NCI-H748 (cell line): Measurements from ENCODE around the gene CDHR3.

Source experiments
- DNase-seq: peaks from one replicate; lab custom pipeline; 2025; ENCODE audit not compliant: unreplicated experiment; lab: John Stamatoyannopoulos, UW

The CDHR3 gene

GRCh38 chr7:106023369-106024322 lies 60.6 kb downstream of the CDHR3 start:
- no peak for DNase-seq

- no peak for DNase-seq
Observed at GRCh38 chr7:106026101-106026500, 63.0 kb downstream of the CDHR3 start.

DNA sequence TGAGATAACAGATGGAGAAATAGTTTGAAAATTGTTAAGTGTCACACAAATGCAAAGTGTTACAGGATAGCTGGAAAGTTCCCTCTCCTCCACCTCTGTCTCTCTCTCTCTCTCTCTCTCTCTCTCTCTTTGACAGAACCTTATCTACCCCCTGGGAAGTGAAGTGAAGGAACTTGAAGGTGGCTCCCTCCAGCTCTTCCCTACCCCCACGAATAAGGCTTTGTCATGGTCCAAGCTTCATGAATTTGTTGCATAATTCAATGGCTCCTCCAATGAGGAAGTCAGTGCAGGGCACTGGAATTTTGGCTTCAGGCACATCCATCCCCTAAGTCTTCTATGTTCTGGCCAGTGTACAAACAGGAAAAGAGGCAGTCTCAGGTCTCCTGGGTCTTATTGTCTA lies 66.4 kb downstream of the CDHR3 start:
- no peak for DNase-seq

GRCh38 chr7:106029941-106030340 lies 66.9 kb downstream of the CDHR3 start:
- DNase-seq, result peak; percentile 18

- peak; percentile 63 for DNase-seq
Observed at GRCh38 chr7:106031300-106032035, 68.4 kb downstream of the CDHR3 start.

DNA sequence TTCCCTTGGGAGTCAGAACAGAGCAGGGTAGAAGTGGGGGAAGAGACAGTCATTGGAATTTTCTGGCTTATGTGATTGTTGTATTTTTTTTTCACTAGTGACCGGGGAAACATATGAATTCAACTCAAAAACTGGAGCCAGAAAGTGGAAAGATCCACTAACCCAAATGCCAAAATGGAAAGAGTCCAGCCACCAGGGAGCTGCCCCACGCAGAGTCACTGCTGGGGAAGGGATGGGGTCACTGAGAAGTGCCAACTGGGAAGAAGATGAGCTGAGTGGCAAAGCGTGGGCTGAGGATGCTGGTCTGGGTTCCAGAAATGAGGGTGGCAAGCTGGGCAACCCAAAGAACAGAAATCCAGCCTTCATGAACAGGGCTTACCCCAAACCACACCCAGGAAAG lies 69.2 kb downstream of the CDHR3 start:
- no peak for DNase-seq

DNA sequence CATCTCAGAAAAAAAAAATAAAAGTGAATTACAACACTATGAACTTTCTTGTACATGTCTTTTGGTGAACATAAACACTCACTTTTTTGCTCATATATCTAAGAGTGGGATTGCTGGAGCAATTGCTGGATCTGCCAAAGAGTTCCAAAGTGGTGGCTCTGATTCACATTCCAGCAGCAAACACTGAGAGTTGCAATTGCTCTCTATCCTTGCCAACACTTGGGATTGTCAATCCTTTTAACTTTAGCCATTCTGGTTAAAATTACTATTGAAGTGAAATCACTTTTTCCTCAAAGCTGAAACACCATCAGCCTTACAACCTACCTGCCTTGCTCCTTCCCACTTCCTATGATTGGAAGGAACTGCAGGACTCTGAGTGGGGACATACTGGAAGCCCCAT lies 70.7 kb downstream of the CDHR3 start:
- no peak for DNase-seq

- no peak for DNase-seq
Observed at GRCh38 chr7:106034383-106034782, 71.3 kb downstream of the CDHR3 start.

DNA sequence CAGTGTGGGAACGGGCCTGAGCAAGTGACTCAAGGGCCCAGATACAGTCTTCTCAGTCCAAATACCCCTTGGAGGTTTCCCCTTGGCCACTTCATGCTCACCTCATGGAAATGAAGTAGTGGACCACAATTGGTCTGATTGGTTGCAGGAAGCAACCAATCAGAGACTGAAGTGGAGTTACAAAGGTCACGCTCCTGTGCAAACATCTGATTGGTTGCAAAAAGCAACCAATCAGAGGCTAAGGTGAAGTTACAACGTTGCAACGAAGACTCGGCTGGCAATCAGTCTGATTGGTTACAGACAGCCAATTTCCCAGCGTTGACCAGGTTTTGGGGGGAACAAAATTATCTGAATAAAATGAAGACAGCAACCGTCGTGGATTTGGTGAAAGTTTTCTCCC lies 72.5 kb downstream of the CDHR3 start:
- DNase-seq, result no peak

DNA sequence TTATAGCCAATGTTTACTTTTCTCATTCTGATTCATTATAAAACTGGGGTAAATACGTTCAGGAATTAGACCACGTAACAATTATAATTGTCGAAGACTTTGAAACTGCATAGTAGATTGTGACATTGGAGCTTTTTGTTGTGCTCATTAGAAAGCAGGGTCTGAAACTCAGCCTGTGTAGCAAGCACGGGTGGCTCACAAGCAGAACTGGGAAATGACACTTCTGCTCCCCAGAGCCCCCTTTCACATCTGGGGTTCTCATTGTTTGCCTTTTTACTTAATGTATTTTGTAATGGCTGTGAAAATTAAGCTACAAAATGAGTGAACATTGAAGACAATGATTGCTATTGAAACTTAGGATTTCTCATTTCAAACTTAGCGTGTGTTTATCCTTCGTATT lies 72.9 kb downstream of the CDHR3 start:
- no peak for DNase-seq

- DNase-seq, result no peak
Observed at GRCh38 chr7:106037489-106038176, 74.6 kb downstream of the CDHR3 start.

DNA sequence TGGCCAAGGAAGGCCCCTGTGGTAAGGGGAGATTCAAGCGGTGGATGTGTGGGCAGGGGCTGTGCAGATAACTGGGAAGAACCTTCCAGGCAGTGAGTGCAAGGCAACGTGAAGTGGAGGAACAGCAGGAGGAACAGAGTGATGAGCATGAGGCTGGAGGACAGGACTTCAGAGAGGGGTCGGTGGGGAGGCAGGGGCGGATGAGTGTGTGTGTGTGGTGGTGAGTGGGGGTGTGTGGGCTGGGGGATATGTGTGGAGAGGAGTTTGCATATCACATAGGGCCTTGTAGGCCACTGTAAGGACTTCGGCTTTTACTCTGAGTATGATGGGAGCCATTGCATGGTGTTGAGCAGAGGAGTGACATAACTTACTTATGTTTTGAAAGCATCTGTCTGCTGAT lies 75.2 kb downstream of the CDHR3 start:
- DNase-seq, result no peak

DNA sequence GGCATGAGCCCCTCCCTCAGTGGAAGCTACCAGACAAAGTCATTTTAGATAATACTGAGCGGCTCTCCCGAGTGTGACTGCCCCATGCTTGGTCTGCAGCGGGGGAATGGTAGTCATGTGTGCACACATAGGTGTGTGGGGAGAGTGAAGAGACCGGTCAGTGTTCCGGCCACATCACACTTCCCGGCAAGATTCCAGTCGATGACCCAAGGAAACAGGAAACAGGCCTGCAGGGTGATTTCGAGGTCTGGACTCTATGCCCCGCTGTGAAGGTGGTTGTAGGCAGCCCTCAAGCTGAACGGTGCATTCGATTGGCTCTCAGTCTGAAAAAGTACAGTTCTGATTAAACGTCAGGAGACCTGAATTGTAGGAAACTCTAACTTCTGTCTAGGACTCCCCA lies 75.9 kb downstream of the CDHR3 start:
- DNase-seq, result no peak

GRCh38 chr7:106039486-106040060 lies 76.5 kb downstream of the CDHR3 start:
- DNase-seq, result no peak

GRCh38 chr7:106041140-106041717 lies 78.2 kb downstream of the CDHR3 start:
- peak; percentile 58 for DNase-seq

DNA sequence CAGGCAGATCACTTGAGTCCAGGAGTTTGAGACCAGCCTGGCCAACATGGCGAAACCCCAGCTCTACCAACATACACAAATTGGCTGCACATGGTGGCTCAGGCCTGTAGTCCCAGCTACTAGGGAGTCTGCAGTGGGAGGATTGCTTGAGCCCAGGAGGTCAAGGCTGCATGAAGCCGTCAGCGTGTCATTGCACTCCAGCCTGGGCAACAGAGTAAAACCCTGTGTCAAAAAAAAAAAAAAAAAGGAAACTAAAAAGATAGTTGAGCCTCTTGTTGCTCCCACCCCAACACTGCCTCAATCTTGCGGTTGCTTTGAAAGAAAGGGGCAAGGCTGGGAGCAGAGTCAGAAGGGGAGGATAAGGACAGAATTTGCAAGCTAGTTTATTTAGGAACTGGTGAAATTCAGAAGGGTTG lies 79.1 kb downstream of the CDHR3 start:
- no peak for DNase-seq

GRCh38 chr7:106045139-106045538 lies 82.1 kb downstream of the CDHR3 start:
- DNase-seq, result no peak

- DNase-seq, result no peak
Observed at GRCh38 chr7:106045586-106045985, 82.5 kb downstream of the CDHR3 start.

DNA sequence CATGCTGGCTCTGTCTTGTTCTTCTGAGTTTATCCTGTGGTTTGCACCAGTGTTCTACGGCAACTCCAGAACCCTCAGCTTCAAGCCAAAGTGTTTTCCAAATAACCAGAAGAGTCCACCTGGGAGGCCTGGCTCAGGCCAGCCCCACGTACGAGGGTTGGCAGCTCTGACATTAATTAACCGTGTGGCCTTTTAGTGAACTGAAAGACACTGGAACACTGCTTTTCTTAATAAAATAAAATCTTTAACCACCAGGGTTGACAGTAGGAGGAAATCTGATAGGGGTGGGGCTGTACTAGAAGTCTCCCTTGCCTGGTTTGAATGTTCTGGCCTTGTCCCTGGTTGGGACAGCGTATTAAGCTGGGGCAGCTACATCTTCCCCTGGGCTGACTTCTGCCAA lies 84.1 kb downstream of the CDHR3 start:
- DNase-seq, result no peak

DNA sequence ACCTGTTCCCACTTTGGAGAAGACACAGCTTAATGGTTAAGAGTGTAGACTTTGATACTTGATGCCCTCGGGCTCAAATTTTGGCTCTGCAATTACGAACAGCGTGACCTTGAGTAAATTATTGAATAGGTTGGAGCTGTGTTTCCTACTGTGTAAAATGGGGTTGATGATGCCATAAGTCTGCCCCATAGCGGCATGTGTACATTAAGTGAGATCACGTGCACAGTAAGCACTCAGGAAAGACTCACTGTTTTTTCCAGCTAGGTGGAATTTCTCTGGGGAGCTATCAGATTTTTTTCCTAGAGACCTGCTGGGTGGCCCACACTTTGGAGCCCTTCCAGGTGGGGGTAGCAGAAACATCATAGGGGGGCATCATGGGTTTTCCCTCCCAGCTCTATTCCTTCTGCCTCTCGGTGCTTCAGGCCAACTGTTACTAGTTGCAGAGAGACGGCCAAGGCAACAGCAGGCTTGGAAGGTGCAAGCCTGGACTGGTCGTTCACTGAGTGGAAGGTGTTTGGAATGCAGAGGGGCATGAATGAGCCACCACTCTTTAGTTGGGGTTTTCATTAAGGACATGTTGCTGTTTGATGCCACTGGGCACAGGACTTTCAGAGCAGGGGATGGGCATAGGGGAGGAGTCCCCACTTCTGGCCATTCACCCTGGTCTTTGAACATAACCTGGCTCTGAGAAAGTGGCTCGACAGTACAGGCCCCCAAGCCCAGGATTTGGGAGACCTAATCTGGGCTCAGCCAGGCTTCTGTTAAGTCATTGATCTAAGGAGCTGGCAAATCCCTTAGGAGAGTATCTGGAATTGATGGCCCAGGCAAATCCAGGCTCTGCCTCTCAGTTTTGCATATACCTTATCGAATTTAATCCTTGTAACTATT lies 85.0 kb downstream of the CDHR3 start:
- peak; percentile 52 for DNase-seq
